Ishikawa (cell line): ENCODE results near the gene SLC9A2.

ENCODE experiments used
- CEBPB ChIP-seq: IDR thresholded peaks from 2 replicates; pipeline ENCODE4 v1.6.1; 2012
- CREB1 ChIP-seq: IDR thresholded peaks from 2 replicates; pipeline ENCODE4 v1.6.1; 2012; ENCODE audit warnings: low read depth
- EP300 ChIP-seq: IDR thresholded peaks from 2 replicates; pipeline ENCODE4 v1.6.1; 2012; ENCODE audit warnings: borderline replicate concordance
- FOXM1 ChIP-seq: IDR thresholded peaks from 2 replicates; pipeline ENCODE4 v1.6.1; 2012; ENCODE audit warnings: low read depth, borderline replicate concordance
- MAX ChIP-seq: IDR thresholded peaks from 2 replicates; pipeline ENCODE4 v1.6.1; 2012
- NFIC ChIP-seq: IDR thresholded peaks from 2 replicates; pipeline ENCODE4 v1.6.1; 2012
- REST ChIP-seq: IDR thresholded peaks from 2 replicates; pipeline ENCODE4 v1.6.1; 2012; ENCODE audit warnings: low read depth, mild to moderate bottlenecking
- TAF1 ChIP-seq: IDR thresholded peaks from 2 replicates; pipeline ENCODE4 v1.6.1; 2012; ENCODE audit warnings: low read depth, mild to moderate bottlenecking
- YY1 ChIP-seq: IDR thresholded peaks from 2 replicates; pipeline ENCODE4 v1.6.1; 2012; ENCODE audit warnings: low read depth
- ZBTB7A ChIP-seq: IDR thresholded peaks from 2 replicates; pipeline ENCODE4 v1.6.1; 2012; ENCODE audit warnings: low read depth

GRCh38 chr2:102637358-102637757 lies 18.0 kb downstream of the SLC9A2 start:
- TF ChIP-seq EP300 (no peak), ZBTB7A (no peak), REST (no peak), CEBPB (no peak), MAX (no peak), CREB1 (no peak), YY1 (no peak), TAF1 (no peak), FOXM1 (no peak), NFIC (no peak)
